A549 (cell line): ENCODE data around the gene SLC51A. TPM values are rescaled to one million over a fixed set of nuclear protein-coding genes. Genes with fewer than 3 reads are reported as not detected.

Experiments used
- ATAC-seq, 2 experiments: fragments of 200-7000 bp in 1 of 2; fragments of >200 bp in 1 of 2; cut with Nextera tagmentation in 1 of 2; cut with Tn5 transposase in 1 of 2; 3 replicates each; pipeline versions ENCODE4 v1.8.0 to v1.9.1; 2018 to 2020; ENCODE audit warnings: mild to moderate bottlenecking in 1 of 2, moderate library complexity in 1 of 2
- CTCF ChIA-PET: fragments of 300-600 bp; sonication (Branson Sonifier 250); formaldehyde crosslinking; extraction: SDS; loops from one replicate; lab custom pipeline; 2021; ENCODE audit warnings: antibody characterized with exemption, inconsistent platforms; lab: Yijun Ruan, JAX
- POLR2A ChIA-PET: fragments of 350-600 bp; formaldehyde crosslinking; extraction: SDS; loops from one replicate; lab custom pipeline; 2021; ENCODE audit warnings: antibody characterized with exemption, inconsistent platforms; lab: Yijun Ruan, JAX
- DNase-seq, 2 experiments: peaks; one replicate each; pipeline versions ENCODE4 v3.0.0 to v3.0.0-alpha.2; 2011 to 2016; ENCODE audit warnings: low read depth in 1 of 2, low spot score in 1 of 2
- FAIRE-seq: peaks from 2 replicates; lab custom pipeline; 2011; peaks lifted over from hg19 to GRCh38; lab: Jason Lieb, UNC
- H3K27ac ChIP-seq, 2 experiments: fragments of >200 bp; sonication (Bioruptor Twin); formaldehyde crosslinking; 3 replicates each; pipeline ENCODE4 v1.5.1; 2016 to 2017
- H3K4me1 ChIP-seq: fragments of >200 bp; sonication (Bioruptor Twin); formaldehyde crosslinking; 3 replicates; pipeline ENCODE4 v1.6.1; 2016
- H3K4me2 ChIP-seq: fragments of >200 bp; sonication (Bioruptor Twin); formaldehyde crosslinking; 3 replicates; pipeline ENCODE4 v1.6.1; 2016
- H3K4me3 ChIP-seq: fragments of >200 bp; sonication (Bioruptor Twin); formaldehyde crosslinking; 3 replicates; pipeline ENCODE4 v1.5.1; 2016
- H3K9me3 ChIP-seq: fragments of >200 bp; sonication (Bioruptor Twin); formaldehyde crosslinking; 3 replicates; pipeline ENCODE4 v1.6.1; 2016
- BCL3 ChIP-seq: fragments of >200 bp; sonication (Bioruptor Twin); formaldehyde crosslinking; IDR thresholded peaks from 3 replicates; pipeline ENCODE4 v1.6.1; 2016
- BHLHE40 ChIP-seq: IDR thresholded peaks from 2 replicates; pipeline ENCODE4 v1.6.1; 2012; ENCODE audit warnings: low read depth, low read length, inconsistent platforms
- CBX2 ChIP-seq: fragments of 200-600 bp; sonication (generic); IDR thresholded peaks from 2 replicates; pipeline ENCODE4 v1.6.1; 2016; ENCODE audit warnings: low read depth, mild to moderate bottlenecking, borderline replicate concordance
- CHD2 ChIP-seq: fragments of 150-350 bp; IDR thresholded peaks from 2 replicates; pipeline ENCODE4 v1.6.1; 2014; ENCODE audit warnings: low read length; ENCODE audit not compliant: partially characterized antibody
- CHD4 ChIP-seq: fragments of 200-600 bp; sonication (generic); IDR thresholded peaks from 2 replicates; pipeline ENCODE4 v1.6.1; 2016; ENCODE audit warnings: antibody characterized with exemption, mild to moderate bottlenecking, borderline replicate concordance
- EHF ChIP-seq: fragments of 250-450 bp; sonication (Bioruptor Pico); IDR thresholded peaks from 2 replicates; pipeline ENCODE4 v1.5.0; 2020; ENCODE audit warnings: mild to moderate bottlenecking
- FOSL2 ChIP-seq, 2 experiments: fragments of 450-650 bp in 1 of 2; fragments of >200 bp in 1 of 2; sonication (Bioruptor Twin) in 1 of 2; formaldehyde crosslinking; IDR thresholded peaks; 2 replicates each; pipeline versions ENCODE4 v1.5.0 to v1.6.1; 2016 to 2020; ENCODE audit warnings: mild to moderate bottlenecking in 1 of 2, moderate library complexity in 1 of 2
- FOXS1 ChIP-seq: fragments of 250-450 bp; sonication (Bioruptor Pico); IDR thresholded peaks from 2 replicates; pipeline ENCODE4 v1.5.0; 2020; ENCODE audit warnings: mild to moderate bottlenecking, moderate library complexity
- GATA3 ChIP-seq: IDR thresholded peaks from 2 replicates; pipeline ENCODE4 v1.6.1; 2012; ENCODE audit warnings: borderline replicate concordance
- HES2 ChIP-seq: fragments of >200 bp; sonication (Bioruptor Twin); formaldehyde crosslinking; IDR thresholded peaks from 2 replicates; pipeline ENCODE4 v1.6.1; 2016
- HEYL ChIP-seq: fragments of 250-450 bp; sonication (Bioruptor Pico); IDR thresholded peaks from 2 replicates; pipeline ENCODE4 v1.8.0; 2021; ENCODE audit warnings: mild to moderate bottlenecking, moderate library complexity
- HOXB13 ChIP-seq: fragments of 250-450 bp; sonication (Bioruptor Pico); IDR thresholded peaks from 2 replicates; pipeline ENCODE4 v1.5.0; 2020; ENCODE audit warnings: low read depth, mild to moderate bottlenecking, moderate library complexity
- JUNB ChIP-seq: fragments of >200 bp; sonication (Bioruptor Twin); formaldehyde crosslinking; IDR thresholded peaks from 2 replicates; pipeline ENCODE4 v1.6.1; 2016
- KDM5A ChIP-seq: fragments of 200-600 bp; sonication (generic); IDR thresholded peaks from 2 replicates; pipeline ENCODE4 v1.6.1; 2016; ENCODE audit warnings: antibody characterized with exemption, mild to moderate bottlenecking
- MAFK ChIP-seq: fragments of 450-650 bp; IDR thresholded peaks from 2 replicates; pipeline ENCODE4 v1.6.1; 2014; ENCODE audit not compliant: partially characterized antibody
- NFE2L2 ChIP-seq: fragments of 150-350 bp; conservative IDR thresholded peaks from 2 replicates; pipeline ENCODE4 v1.6.1; 2014; ENCODE audit warnings: low read length
- NPAS2 ChIP-seq: fragments of 250-450 bp; sonication (Bioruptor Pico); IDR thresholded peaks from 2 replicates; pipeline ENCODE4 v1.8.0; 2022; ENCODE audit warnings: mild to moderate bottlenecking, moderate library complexity, borderline replicate concordance
- NR3C1 ChIP-seq: fragments of >200 bp; sonication (Bioruptor Twin); formaldehyde crosslinking; IDR thresholded peaks from 3 replicates; pipeline ENCODE4 v1.6.1; 2017
- POLR2A ChIP-seq: IDR thresholded peaks from 2 replicates; pipeline ENCODE4 v1.6.1; 2012; ENCODE audit warnings: mild to moderate bottlenecking, low read length
- RARB ChIP-seq: fragments of 250-450 bp; sonication (Bioruptor Pico); IDR thresholded peaks from 2 replicates; pipeline ENCODE4 v1.8.0; 2021; ENCODE audit warnings: mild to moderate bottlenecking, moderate library complexity
- REST ChIP-seq: fragments of 200-600 bp; sonication (generic); IDR thresholded peaks from 2 replicates; pipeline ENCODE4 v1.6.1; 2016; ENCODE audit warnings: antibody characterized with exemption, mild to moderate bottlenecking, moderate library complexity
- RFX5 ChIP-seq: fragments of 450-650 bp; IDR thresholded peaks from 2 replicates; pipeline ENCODE4 v1.7.1; 2014; ENCODE audit warnings: antibody characterized with exemption, mild to moderate bottlenecking, moderate library complexity
- RNF2 ChIP-seq: fragments of 200-600 bp; sonication (generic); IDR thresholded peaks from 2 replicates; pipeline ENCODE4 v1.6.1; 2016; ENCODE audit warnings: low read depth, mild to moderate bottlenecking, antibody characterized with exemption, moderate library complexity, borderline replicate concordance
- TFCP2L1 ChIP-seq: fragments of 250-450 bp; sonication (Bioruptor Pico); IDR thresholded peaks from 2 replicates; pipeline ENCODE4 v1.5.0; 2021; ENCODE audit warnings: mild to moderate bottlenecking
- ZNF302 ChIP-seq: fragments of 250-450 bp; sonication (Bioruptor Pico); IDR thresholded peaks from 2 replicates; pipeline ENCODE4 v1.9.0; 2021; ENCODE audit warnings: inconsistent platforms, mild to moderate bottlenecking, moderate library complexity
- WGBS: methylation state at CpG from one replicate; pipeline ENCODE4 v1.1.6; 2017; ENCODE audit errors: missing lambda C conversion rate; 5-methylcytosine and 5-hydroxymethylcytosine counted together
- polyA plus RNA-seq, 4 experiments: library from polyadenylated mRNA; depleted of rRNA in 3 of 4; stranded (reverse); fragments of >200 nt; fragmentation: RNase III in 1 of 4; extraction: RNeasy Plus Mini Kit Qiagen cat#74134 plus additional on column Dnase treatment in 1 of 4; gene quantifications; 2 replicates in 3 of 4; 3 replicates in 1 of 4; pipeline ENCODE4 v1.2.3, GENCODE V29; 2011 to 2017
- TF ChIP-seq, protein P1 (sequence below): fragments of 150-350 bp; IDR thresholded peaks from 2 replicates; pipeline ENCODE4 v1.6.1; 2014; ENCODE audit warnings: low read depth, mild to moderate bottlenecking, low read length

SLC51A gene
- polyA plus RNA-seq, 2 of the 4 experiments (the other 2 are of a cell fraction) = not detected

DNA sequence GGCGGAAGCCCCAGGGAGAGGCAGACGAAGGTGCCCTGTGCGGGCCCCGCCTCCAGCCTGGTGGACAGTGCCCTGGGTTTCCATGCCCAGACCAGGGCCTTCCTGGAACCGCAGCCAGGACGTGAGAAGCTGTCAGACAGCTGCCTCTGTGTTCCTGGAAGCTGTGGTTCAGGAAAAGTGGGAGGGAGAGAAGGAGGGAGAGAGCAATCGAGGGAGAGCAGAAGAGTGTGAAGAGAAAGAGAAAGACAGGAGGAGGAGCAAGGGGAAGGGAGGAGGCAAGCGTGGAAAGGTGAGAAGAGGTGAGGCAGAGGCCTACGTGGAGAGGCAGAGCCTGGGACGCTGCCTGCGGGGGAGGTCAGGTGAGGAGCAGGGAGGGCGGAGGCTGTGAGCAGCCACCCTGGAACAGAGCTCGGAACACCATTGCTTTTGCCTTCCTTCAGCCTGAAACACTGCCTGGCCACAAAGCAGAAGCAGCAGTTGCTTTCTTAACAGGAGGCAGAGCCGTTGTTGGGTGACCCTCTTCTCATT is 23.7 kb upstream of the SLC51A start:
- no peaks in the 10 kb centered on the region for H3K9me3 ChIP-seq
- ChIA-PET POLR2A (no interaction called here), CTCF (interaction anchor here (1.8 kb wide), 1 partner anchor 171 kb away, joined by 6 read pairs; no protein-coding TSS in a partner anchor)
- no peak overlapping the region for H3K4me3 ChIP-seq
- ATAC-seq (no peak), DNase-seq (no peak), FAIRE-seq (no peak)
- H3K4me1 ChIP-seq = no peaks in the 10 kb centered on the region
- no peak overlapping the region for H3K4me2 ChIP-seq
- TF ChIP-seq RNF2 = no peak
- TF ChIP-seq RARB (CRISPR knock-in tag) = no peak
- TF ChIP-seq GATA3 = no peak
- TF ChIP-seq, protein P1, sequence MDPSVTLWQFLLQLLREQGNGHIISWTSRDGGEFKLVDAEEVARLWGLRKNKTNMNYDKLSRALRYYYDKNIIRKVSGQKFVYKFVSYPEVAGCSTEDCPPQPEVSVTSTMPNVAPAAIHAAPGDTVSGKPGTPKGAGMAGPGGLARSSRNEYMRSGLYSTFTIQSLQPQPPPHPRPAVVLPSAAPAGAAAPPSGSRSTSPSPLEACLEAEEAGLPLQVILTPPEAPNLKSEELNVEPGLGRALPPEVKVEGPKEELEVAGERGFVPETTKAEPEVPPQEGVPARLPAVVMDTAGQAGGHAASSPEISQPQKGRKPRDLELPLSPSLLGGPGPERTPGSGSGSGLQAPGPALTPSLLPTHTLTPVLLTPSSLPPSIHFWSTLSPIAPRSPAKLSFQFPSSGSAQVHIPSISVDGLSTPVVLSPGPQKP = no peak
- TF ChIP-seq HOXB13 = no peak
- TF ChIP-seq NR3C1 = no peak
- no peak for TF ChIP-seq JUNB
- no peak for TF ChIP-seq BHLHE40
- no peak for TF ChIP-seq NPAS2 (CRISPR knock-in tag)
- no peak for TF ChIP-seq BCL3
- WGBS = 82% methylated on average over 10 of the region's 14 CpGs
- H3K27ac ChIP-seq = no peak overlapping the region

DNA sequence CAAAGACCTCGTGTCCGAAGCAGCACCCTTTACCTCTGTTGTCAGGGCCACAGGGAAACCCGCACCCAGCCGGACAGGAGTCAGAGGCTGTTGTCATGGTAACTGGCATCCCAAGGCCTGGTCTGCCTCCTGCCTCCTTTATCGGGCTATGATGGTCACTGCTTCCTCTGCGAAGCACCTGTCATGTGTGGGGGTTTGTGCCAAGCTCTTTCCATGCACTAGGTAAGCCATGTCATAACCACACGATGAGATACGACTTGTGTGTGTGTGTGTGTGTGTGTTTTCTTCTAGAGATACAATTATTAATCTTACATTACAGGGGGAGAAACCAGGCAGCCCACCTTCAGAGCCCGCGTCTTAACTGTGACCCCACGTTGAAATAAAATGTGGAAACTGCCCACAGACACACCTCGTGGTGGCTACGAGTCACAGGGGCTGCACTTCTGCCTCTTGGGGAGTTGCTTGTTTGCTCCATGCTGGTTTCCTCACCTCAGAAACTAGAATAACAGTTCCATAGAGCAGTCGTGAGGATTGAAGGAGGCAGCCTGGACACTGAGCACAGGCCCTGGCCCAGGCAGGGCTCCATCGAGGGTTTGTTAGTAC is 23.1 kb upstream of the SLC51A start:
- WGBS = 60% methylated on average over 14 of the region's 15 CpGs
- DNase-seq (no peak), FAIRE-seq (no peak), ATAC-seq (no peak)
- POLR2A ChIA-PET = no interaction called here
- no peak overlapping the region for H3K4me2 ChIP-seq
- no peak overlapping the region for H3K27ac ChIP-seq
- H3K9me3 ChIP-seq = no peaks in the 10 kb centered on the region
- H3K4me3 ChIP-seq = no peak overlapping the region
- H3K4me1 ChIP-seq = no peaks in the 10 kb centered on the region
- no peak for TF ChIP-seq REST
- no peak for TF ChIP-seq FOSL2 (IDR thresholded peaks at IDR 0.05)
- no peak for TF ChIP-seq FOSL2 (CRISPR knock-in tag; IDR thresholded peaks at IDR 0.05)
- no peak for TF ChIP-seq HES2
- no peak for TF ChIP-seq HEYL (CRISPR knock-in tag)
- CTCF ChIA-PET = no interaction called here

DNA sequence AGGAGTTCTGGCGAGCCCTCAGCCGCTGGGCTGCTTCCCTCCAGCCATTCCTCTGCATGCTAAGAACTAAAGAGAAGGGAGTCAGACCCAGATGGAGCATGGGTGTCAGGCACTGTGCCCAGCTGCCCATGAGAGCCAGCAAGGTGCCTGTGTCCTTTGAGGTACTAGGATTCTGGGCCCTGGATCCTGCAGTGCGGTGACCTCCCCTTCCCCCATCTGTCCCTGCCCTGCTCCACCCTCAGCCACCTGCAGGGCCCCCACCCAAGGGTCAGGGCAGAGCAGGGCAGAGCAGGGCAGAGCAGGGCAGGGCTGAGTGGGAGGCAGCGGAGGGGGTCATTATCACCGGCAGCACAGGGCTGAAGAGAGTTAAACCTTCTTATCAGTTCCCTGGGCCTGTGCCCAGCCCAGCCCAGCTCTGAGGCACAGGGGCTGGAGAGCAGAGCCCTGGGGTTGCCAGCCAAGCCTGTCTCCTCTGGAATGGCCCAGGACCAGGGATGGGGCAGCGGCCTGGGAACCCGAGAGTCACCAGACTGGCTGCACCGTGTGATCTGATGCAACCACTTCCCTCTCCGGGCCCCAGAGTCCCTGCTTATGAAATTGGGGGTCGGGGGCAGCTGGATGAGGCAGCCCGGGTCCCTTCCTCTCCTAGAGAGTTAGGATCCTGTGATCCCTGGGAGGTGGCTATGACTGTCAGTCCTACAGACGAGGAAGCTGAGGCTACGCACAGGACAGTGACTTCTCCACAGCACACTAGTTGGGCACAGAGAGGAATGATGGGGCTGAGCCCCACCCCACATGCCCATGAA is 22.4 kb upstream of the SLC51A start:
- FAIRE-seq = no peak
- H3K9me3 ChIP-seq = no peaks in the 10 kb centered on the region
- DNase-seq = no peak
- TF ChIP-seq CHD4 = no peak
- TF ChIP-seq BHLHE40 = no peak
- no peak for TF ChIP-seq KDM5A
- no peak for TF ChIP-seq TFCP2L1 (CRISPR knock-in tag)
- no peak for TF ChIP-seq CHD2
- no peak for TF ChIP-seq ZNF302 (CRISPR knock-in tag)
- no peak for TF ChIP-seq HES2
- TF ChIP-seq GATA3 = no peak
- no peak for TF ChIP-seq CBX2
- TF ChIP-seq EHF (CRISPR knock-in tag) = no peak
- TF ChIP-seq NR3C1 = no peak
- TF ChIP-seq MAFK = no peak
- TF ChIP-seq RFX5 = no peak
- TF ChIP-seq POLR2A = no peak
- TF ChIP-seq FOXS1 (CRISPR knock-in tag) = no peak
- no peak for TF ChIP-seq NFE2L2
- ChIA-PET CTCF (interaction anchor here (0.7 to 0.8 kb wide), 2 partner anchors 71 to 121 kb away, joined by 3 to 5 read pairs; no protein-coding TSS in a partner anchor), POLR2A (no interaction called here)
- ATAC-seq = no peak
- H3K4me1 ChIP-seq = no peaks in the 10 kb centered on the region
- H3K4me3 ChIP-seq = no peak overlapping the region
- H3K27ac ChIP-seq = no peak overlapping the region
- no peak overlapping the region for H3K4me2 ChIP-seq
- WGBS = 87% methylated on average over 7 of the region's 13 CpGs
